Keratinocyte (primary cell): ENCODE data around the gene PTPRD. TPM values are rescaled to one million over a fixed set of nuclear protein-coding genes. Genes with fewer than 3 reads are reported as not detected.

Experiments used
- DNase-seq: peaks from one replicate; pipeline ENCODE4 v3.0.0-alpha.2; 2011; ENCODE audit warnings: low read depth, missing footprints, low spot score
- FAIRE-seq: peaks from 2 replicates; lab custom pipeline; 2011; peaks lifted over from hg19 to GRCh38; lab: Jason Lieb, UNC
- H2AFZ ChIP-seq: 2 replicates; pipeline ENCODE4 v1.6.0; 2012; ENCODE audit warnings: low read length, control low read depth, inconsistent platforms; ENCODE audit not compliant: control insufficient read depth
- H3K27ac ChIP-seq: 2 replicates; pipeline ENCODE4 v1.5.1; 2011; ENCODE audit warnings: low read length; ENCODE audit not compliant: control insufficient read depth, insufficient read depth
- H3K27me3 ChIP-seq: 3 replicates; pipeline ENCODE4 v1.6.0; 2011; ENCODE audit warnings: low read length; ENCODE audit not compliant: control insufficient read depth, insufficient read depth; ENCODE audit errors: extremely low read depth
- H3K36me3 ChIP-seq, 2 experiments: 2 replicates in 1 of 2; 3 replicates in 1 of 2; pipeline ENCODE4 v1.5.1; 2011; ENCODE audit warnings: low read length in 2 of 2, mild to moderate bottlenecking in 1 of 2; ENCODE audit not compliant: control insufficient read depth in 2 of 2, insufficient read depth in 2 of 2; ENCODE audit errors: extremely low read depth in 1 of 2
- H3K4me1 ChIP-seq: 3 replicates; pipeline ENCODE4 v1.5.1; 2011; ENCODE audit warnings: low read length; ENCODE audit not compliant: control insufficient read depth, insufficient read depth; ENCODE audit errors: extremely low read depth
- H3K4me2 ChIP-seq: 3 replicates; pipeline ENCODE4 v1.6.0; 2011; ENCODE audit warnings: low read depth, low read length; ENCODE audit not compliant: control insufficient read depth, insufficient read depth; ENCODE audit errors: extremely low read depth
- H3K4me3 ChIP-seq, 3 experiments: fragments of 200-600 bp in 1 of 3; sonication (generic) in 1 of 3; 2 replicates in 2 of 3; 3 replicates in 1 of 3; pipeline ENCODE4 v1.5.1; 2011 to 2016; ENCODE audit warnings: low read length in 3 of 3, mild to moderate bottlenecking in 3 of 3, control low read depth in 2 of 3, inconsistent platforms in 1 of 3, low read depth in 1 of 3, mixed read lengths in 1 of 3, mixed run types in 1 of 3, moderate library complexity in 1 of 3; ENCODE audit not compliant: control insufficient read depth in 2 of 3, insufficient read depth in 2 of 3; ENCODE audit errors: extremely low read depth in 1 of 3
- H3K79me2 ChIP-seq: 2 replicates; pipeline ENCODE4 v1.6.0; 2012; ENCODE audit warnings: low read length; ENCODE audit not compliant: control insufficient read depth, insufficient read depth
- H3K9ac ChIP-seq: 3 replicates; pipeline ENCODE4 v1.6.0; 2011; ENCODE audit warnings: low read length; ENCODE audit not compliant: control insufficient read depth, insufficient read depth; ENCODE audit errors: extremely low read depth
- H3K9me1 ChIP-seq: 3 replicates; pipeline ENCODE4 v1.6.0; 2011; ENCODE audit warnings: low read length; ENCODE audit not compliant: control insufficient read depth, insufficient read depth; ENCODE audit errors: extremely low read depth
- H3K9me3 ChIP-seq: 2 replicates; pipeline ENCODE4 v1.5.1; 2012; ENCODE audit warnings: low read depth, low read length; ENCODE audit not compliant: control insufficient read depth
- H4K20me1 ChIP-seq: 3 replicates; pipeline ENCODE4 v1.6.0; 2011; ENCODE audit warnings: low read length; ENCODE audit not compliant: control insufficient read depth, insufficient read depth; ENCODE audit errors: extremely low read depth
- CTCF ChIP-seq, 3 experiments: IDR thresholded peaks in 1 of 3; conservative IDR thresholded peaks in 1 of 3; optimal IDR thresholded peaks in 1 of 3; 2 replicates in 2 of 3; 3 replicates in 1 of 3; pipeline versions ENCODE3 to v1.5.1; 2011; ENCODE audit warnings: low read length in 3 of 3, mild to moderate bottlenecking in 3 of 3, moderate library complexity in 2 of 3, control low read depth in 1 of 3, inconsistent platforms in 1 of 3; ENCODE audit not compliant: insufficient read depth in 2 of 3; ENCODE audit errors: extremely low read depth in 1 of 3
- EZH2 ChIP-seq: IDR thresholded peaks from one replicate; pipeline ENCODE4 v1.6.1; 2012; ENCODE audit warnings: inconsistent platforms, mild to moderate bottlenecking, low read length, moderate library complexity
- dilution Hi-C: fragments of 300-500 bp; cut with MboI; formaldehyde crosslinking; loops from one replicate; pipeline ENCODE4 v1.7.0; 2020; ENCODE audit warnings: low sequenced_read_pairs; ENCODE audit not compliant: extremely low pct_ligation_motif_present
- polyA plus RNA-seq, 5 experiments: library from polyadenylated mRNA; depleted of rRNA in 3 of 5; stranded (reverse) in 3 of 5; stranded (forward) in 1 of 5; unstranded in 1 of 5; fragments of >200 nt; gene quantifications; 1 replicate in 1 of 5; 2 replicates in 3 of 5; 3 replicates in 1 of 5; pipeline versions ENCODE4 v1.2.1 to v1.2.3, GENCODE V29; 2011 to 2012; ENCODE audit warnings: missing spikeins in 2 of 5, low read depth in 1 of 5, low replicate concordance in 1 of 5

The PTPRD gene
- polyA plus RNA-seq, 1 donor (not counting 4 experiments of a cell fraction or from before 2014, with no cell fraction given), result 0.10 TPM

- no peak overlapping the region for H3K9ac ChIP-seq
- H3K4me3 ChIP-seq, result no peak overlapping the region
- no peaks in the 10 kb centered on the region for H3K27me3 ChIP-seq
- dilution Hi-C loops, result no loop called here
- FAIRE-seq (no peak), DNase-seq (no peak)
- TF ChIP-seq EZH2, result no peak
- TF ChIP-seq CTCF (optimal IDR thresholded peaks at IDR 0.05 in 1 of 3, IDR thresholded peaks at IDR 0.05 in 1 of 3, conservative IDR thresholded peaks at IDR 0.05 in 1 of 3; ENCODE audit: extremely low read depth in 1 of 3, insufficient read depth in 2 of 3, low read length in 3 of 3), result no peak
- H3K27ac ChIP-seq, result no peak overlapping the region
- no peaks in the 10 kb centered on the region for H3K9me3 ChIP-seq
- H3K4me2 ChIP-seq, result no peak overlapping the region
- H3K4me1 ChIP-seq, result no peaks in the 10 kb centered on the region
- no peaks in the 10 kb centered on the region for H3K79me2 ChIP-seq
- no peaks in the 10 kb centered on the region for H3K36me3 ChIP-seq
- no peak overlapping the region for H2AFZ ChIP-seq
- no peaks in the 10 kb centered on the region for H4K20me1 ChIP-seq
- no peaks in the 10 kb centered on the region for H3K9me1 ChIP-seq
Measured at GRCh38 chr9:9177081-9177480, 1435.7 kb downstream of the PTPRD start.

- H3K9me3 ChIP-seq, result no peaks in the 10 kb centered on the region
- H3K36me3 ChIP-seq, result no peaks in the 10 kb centered on the region
- no peaks in the 10 kb centered on the region for H3K27me3 ChIP-seq
- no peaks in the 10 kb centered on the region for H3K79me2 ChIP-seq
- no peak overlapping the region for H3K4me2 ChIP-seq
- no peaks in the 10 kb centered on the region for H3K9me1 ChIP-seq
- no peak overlapping the region for H2AFZ ChIP-seq
- DNase-seq (no peak), FAIRE-seq (no peak)
- no peak for TF ChIP-seq CTCF (optimal IDR thresholded peaks at IDR 0.05 in 1 of 3, IDR thresholded peaks at IDR 0.05 in 1 of 3, conservative IDR thresholded peaks at IDR 0.05 in 1 of 3; ENCODE audit: extremely low read depth in 1 of 3, insufficient read depth in 2 of 3, low read length in 3 of 3)
- TF ChIP-seq EZH2, result no peak
- H3K9ac ChIP-seq, result no peak overlapping the region
- dilution Hi-C loops, result no loop called here
- no peaks in the 10 kb centered on the region for H4K20me1 ChIP-seq
- no peaks in the 10 kb centered on the region for H3K4me1 ChIP-seq
- H3K27ac ChIP-seq, result no peak overlapping the region
- H3K4me3 ChIP-seq, result no peak overlapping the region
Measured at GRCh38 chr9:9174358-9174757, 1438.4 kb downstream of the PTPRD start.
